IMR-90 (cell line): Measurements from ENCODE around the gene SERPINB10. TPM values are rescaled to one million over a fixed set of nuclear protein-coding genes. Genes with fewer than 3 reads are reported as not detected.

Experiments
- ATAC-seq: fragments of 200-7000 bp; cut with Tn5 transposase; 2 replicates; pipeline ENCODE4 v1.9.1; 2020; ENCODE audit warnings: low read depth, mild to moderate bottlenecking, moderate library complexity
- BruUV-seq: library from RNA; stranded (reverse); fragments of 400-500 nt; replicated peaks from 2 replicates; lab custom pipeline; 2021; lab: Mats Ljungman, UMichigan
- CTCF ChIA-PET: fragments of 300-600 bp; formaldehyde crosslinking; extraction: SDS; loops from one replicate; lab custom pipeline; 2021; ENCODE audit warnings: antibody characterized with exemption; lab: Yijun Ruan, JAX
- POLR2A ChIA-PET: fragments of 300-600 bp; sonication (Branson Sonifier 250); formaldehyde crosslinking; loops from one replicate; lab custom pipeline; 2022; ENCODE audit warnings: antibody characterized with exemption; ENCODE audit not compliant: unreplicated experiment; lab: Charles Lee
- DNase-seq: peaks from one replicate; pipeline ENCODE4 v3.0.0; 2013
- H2AFZ ChIP-seq: replicated peaks from 2 replicates; pipeline ENCODE3; 2013; ENCODE audit warnings: low read length, mild to moderate bottlenecking; ENCODE audit not compliant: poor library complexity
- H2AK5ac ChIP-seq: 2 replicates; pipeline ENCODE4 v1.6.1; 2013; ENCODE audit warnings: low read depth, low read length, inconsistent platforms
- H2AK9ac ChIP-seq: replicated peaks from 2 replicates; pipeline ENCODE3; 2013; ENCODE audit warnings: mild to moderate bottlenecking, low read depth, low read length, moderate library complexity; ENCODE audit not compliant: poor library complexity
- H2BK120ac ChIP-seq: 2 replicates; pipeline ENCODE4 v1.6.1; 2013; ENCODE audit warnings: low read depth, low read length, inconsistent platforms
- H2BK15ac ChIP-seq: 3 replicates; pipeline ENCODE4 v1.6.1; 2013; ENCODE audit warnings: low read depth, low read length, inconsistent platforms
- H2BK20ac ChIP-seq: 2 replicates; pipeline ENCODE4 v1.6.1; 2013; ENCODE audit warnings: low read depth, mild to moderate bottlenecking, inconsistent platforms, low read length, moderate library complexity
- H2BK5ac ChIP-seq: 2 replicates; pipeline ENCODE4 v1.6.1; 2013; ENCODE audit warnings: mild to moderate bottlenecking, low read depth, low read length, inconsistent platforms; ENCODE audit not compliant: poor library complexity, severe bottlenecking
- H3K14ac ChIP-seq: replicated peaks from 2 replicates; pipeline ENCODE4 v1.6.1; 2013; ENCODE audit warnings: low read depth, low read length, inconsistent platforms
- H3K18ac ChIP-seq: 2 replicates; pipeline ENCODE4 v1.6.1; 2013; ENCODE audit warnings: low read depth, low read length, control low read depth
- H3K23ac ChIP-seq: 2 replicates; pipeline ENCODE4 v1.6.1; 2013; ENCODE audit warnings: low read depth, low read length, inconsistent platforms
- H3K27ac ChIP-seq: 2 replicates; pipeline ENCODE4 v1.5.1; 2013; ENCODE audit warnings: mild to moderate bottlenecking, control low read depth, low read length; ENCODE audit not compliant: insufficient read depth
- H3K27me3 ChIP-seq: 2 replicates; pipeline ENCODE4 v1.6.1; 2013; ENCODE audit warnings: low read length; ENCODE audit not compliant: control insufficient read depth, insufficient read depth
- H3K36me3 ChIP-seq: 2 replicates; pipeline ENCODE4 v1.6.1; 2013; ENCODE audit warnings: low read length, mixed read lengths; ENCODE audit not compliant: control insufficient read depth, insufficient read depth
- H3K4ac ChIP-seq: 2 replicates; pipeline ENCODE4 v1.6.1; 2013; ENCODE audit warnings: low read depth, low read length, inconsistent platforms
- H3K4me1 ChIP-seq: 2 replicates; pipeline ENCODE4 v1.6.1; 2013; ENCODE audit warnings: low read length, mixed read lengths; ENCODE audit not compliant: control insufficient read depth, insufficient read depth
- H3K4me2 ChIP-seq: 2 replicates; pipeline ENCODE4 v1.6.1; 2013; ENCODE audit warnings: low read depth, mild to moderate bottlenecking, control low read depth, low read length, moderate library complexity
- H3K4me3 ChIP-seq: 2 replicates; pipeline ENCODE4 v1.5.1; 2013; ENCODE audit warnings: low read depth, mild to moderate bottlenecking, control low read depth, low read length, moderate library complexity; ENCODE audit not compliant: insufficient read depth
- H3K56ac ChIP-seq: 2 replicates; pipeline ENCODE4 v1.6.1; 2013; ENCODE audit warnings: low read length, inconsistent platforms; ENCODE audit not compliant: insufficient read depth; ENCODE audit errors: extremely low read depth
- H3K79me1 ChIP-seq, 2 experiments: 2 replicates each; pipeline ENCODE4 v1.6.1; 2013; ENCODE audit warnings: low read length in 2 of 2, inconsistent platforms in 1 of 2, low read depth in 1 of 2
- H3K9ac ChIP-seq: 2 replicates; pipeline ENCODE4 v1.6.1; 2013; ENCODE audit warnings: low read depth, low read length, control low read depth
- H3K9me1 ChIP-seq: 2 replicates; pipeline ENCODE4 v1.6.1; 2013; ENCODE audit warnings: low read length, inconsistent platforms; ENCODE audit not compliant: insufficient read depth
- H3K9me3 ChIP-seq: 2 replicates; pipeline ENCODE4 v1.6.1; 2013; ENCODE audit warnings: low read length; ENCODE audit not compliant: control insufficient read depth, insufficient read depth
- H4K20me1 ChIP-seq: 2 replicates; pipeline ENCODE4 v1.6.1; 2013; ENCODE audit warnings: low read length, inconsistent platforms; ENCODE audit not compliant: insufficient read depth
- H4K5ac ChIP-seq: 2 replicates; pipeline ENCODE4 v1.6.1; 2013; ENCODE audit warnings: mild to moderate bottlenecking, low read depth, low read length, control low read depth
- H4K8ac ChIP-seq, 2 experiments: 2 replicates each; pipeline ENCODE4 v1.6.1; 2013; ENCODE audit warnings: low read depth in 2 of 2, low read length in 2 of 2, control low read depth in 1 of 2, inconsistent platforms in 1 of 2
- H4K91ac ChIP-seq: 2 replicates; pipeline ENCODE4 v1.6.1; 2013; ENCODE audit warnings: low read depth, low read length, inconsistent platforms; ENCODE audit not compliant: insufficient read depth
- BHLHE40 ChIP-seq: fragments of 150-350 bp; IDR thresholded peaks from 2 replicates; pipeline ENCODE4 v1.6.1; 2016; ENCODE audit warnings: mild to moderate bottlenecking, low read depth, low read length
- CEBPB ChIP-seq: IDR thresholded peaks from 2 replicates; pipeline ENCODE4 v1.6.1; 2012; ENCODE audit warnings: low read depth, low read length, improper control_type of control experiment
- CHD1 ChIP-seq: IDR thresholded peaks from 2 replicates; pipeline ENCODE4 v1.6.1; 2012; ENCODE audit warnings: low read depth, low read length, improper control_type of control experiment
- FOS ChIP-seq: fragments of 150-350 bp; IDR thresholded peaks from 2 replicates; pipeline ENCODE4 v1.6.1; 2016; ENCODE audit warnings: low read depth, low read length
- MAFK ChIP-seq: IDR thresholded peaks from 2 replicates; pipeline ENCODE4 v1.6.1; 2012; ENCODE audit warnings: low read depth, low read length, improper control_type of control experiment
- MAZ ChIP-seq: IDR thresholded peaks from 2 replicates; pipeline ENCODE4 v1.6.1; 2012; ENCODE audit warnings: low read depth, mild to moderate bottlenecking, low read length, improper control_type of control experiment, moderate library complexity, borderline replicate concordance
- MXI1 ChIP-seq: IDR thresholded peaks from 2 replicates; pipeline ENCODE4 v1.6.1; 2012; ENCODE audit warnings: low read depth, mild to moderate bottlenecking, low read length, moderate library complexity, borderline replicate concordance
- POLR2A ChIP-seq: IDR thresholded peaks from 2 replicates; pipeline ENCODE4 v1.6.1; 2012; ENCODE audit warnings: mild to moderate bottlenecking, low read depth, low read length
- RAD21 ChIP-seq: IDR thresholded peaks from 2 replicates; pipeline ENCODE4 v1.6.1; 2012; ENCODE audit warnings: low read length, improper control_type of control experiment
- RCOR1 ChIP-seq: IDR thresholded peaks from 2 replicates; pipeline ENCODE4 v1.6.1; 2012; ENCODE audit warnings: mild to moderate bottlenecking, low read length, improper control_type of control experiment; ENCODE audit not compliant: insufficient replicate concordance
- RFX5 ChIP-seq: IDR thresholded peaks from 2 replicates; pipeline ENCODE4 v1.8.0; 2012; ENCODE audit warnings: low read depth, mild to moderate bottlenecking, low read length, moderate library complexity
- SMC3 ChIP-seq: fragments of 150-350 bp; IDR thresholded peaks from 2 replicates; pipeline ENCODE4 v1.6.1; 2016; ENCODE audit warnings: low read depth, mild to moderate bottlenecking, antibody characterized with exemption, low read length, moderate library complexity
- WGBS, 2 experiments: methylation state at CpG; one replicate each; pipeline versions ENCODE4 v1.1.5 to v1.1.7; 2013; ENCODE audit warnings: missing lambda C conversion rate in 2 of 2; ENCODE audit not compliant: insufficient read length in 1 of 2; ENCODE audit errors: extremely low coverage in 2 of 2; 5-methylcytosine and 5-hydroxymethylcytosine counted together
- dilution Hi-C: fragments of 300-500 bp; cut with HindIII; formaldehyde crosslinking; loops from one replicate; pipeline ENCODE4 v1.14.3; 2018; ENCODE audit warnings: low sequenced_read_pairs; ENCODE audit not compliant: unreplicated experiment
- in situ Hi-C: fragments of 300-500 bp; cut with MboI; formaldehyde crosslinking; loops from 3 replicates; pipeline ENCODE4 v1.14.3; 2019; ENCODE audit warnings: low sequenced_read_pairs, inconsistent platforms, mixed read lengths
- intact Hi-C: fragments of 100-400 bp; cut with micrococcal nuclease; formaldehyde crosslinking; loops from 2 replicates; pipeline ENCODE4 v1.10.0; 2022
- polyA plus RNA-seq, 3 experiments: library from polyadenylated mRNA; depleted of rRNA; stranded (reverse); fragments of >200 nt; gene quantifications; 2 replicates each; pipeline ENCODE4 v1.2.3, GENCODE V29; 2012; ENCODE audit warnings: low replicate concordance in 1 of 3
- total RNA-seq: library from RNA; depleted of rRNA; stranded (reverse); fragments of >200 nt; gene quantifications from 2 replicates; pipeline ENCODE4 v1.2.3, GENCODE V29; 2012
- TF ChIP-seq, protein P1 (sequence below): fragments of 150-350 bp; IDR thresholded peaks from 2 replicates; pipeline ENCODE4 v1.6.1; 2017; ENCODE audit warnings: mild to moderate bottlenecking, antibody characterized with exemption, low read length, low read depth
- TF ChIP-seq, protein P2 (sequence below): fragments of 150-350 bp; IDR thresholded peaks from 2 replicates; pipeline ENCODE4 v1.6.1; 2016; ENCODE audit warnings: low read depth, mild to moderate bottlenecking, low read length, moderate library complexity, borderline replicate concordance
- TF ChIP-seq, protein P3 (sequence below): conservative IDR thresholded peaks from 2 replicates; pipeline ENCODE4 v1.5.1; 2012; ENCODE audit warnings: mild to moderate bottlenecking, low read depth, low read length, improper control_type of control experiment

The SERPINB10 gene
- total and polyA plus RNA-seq, 2 of the 4 experiments (the other 2 are of a cell fraction): not detected

DNA sequence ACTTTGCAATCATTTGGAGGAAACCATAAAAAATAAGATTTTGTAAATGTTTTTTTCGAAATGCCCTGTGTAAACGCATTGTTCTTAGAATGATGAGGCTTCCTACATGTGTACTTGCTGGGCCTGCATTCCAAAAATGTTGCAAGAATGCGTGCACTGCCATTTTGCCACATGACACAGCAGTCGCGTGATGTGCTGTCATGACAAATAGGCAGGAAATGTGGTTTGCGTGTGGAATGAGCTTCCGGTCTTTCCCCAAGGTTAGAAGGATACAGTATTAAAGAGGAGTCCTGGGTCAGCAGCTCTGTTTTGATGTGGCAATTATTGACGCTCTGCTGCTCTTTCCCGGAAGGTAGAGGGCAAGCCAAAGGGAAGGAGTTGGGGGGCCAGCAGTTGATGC is 38.4 kb upstream of the SERPINB10 start:
- CTCF ChIA-PET: no interaction called here
- H3K4me2 ChIP-seq: no peak overlapping the region; the same call in 1 of the 2 replicates
- ATAC-seq: peak; percentile 68
- TF ChIP-seq BHLHE40 (peak; percentile 100), FOS (peak; percentile 30; the same call in 1 of the 2 replicates), MAFK (peak; percentile 62; the same call in 1 of the 2 replicates), RAD21 (no peak), CEBPB (peak; percentile 94), RCOR1 (peak; percentile 82), MAZ (no peak), MXI1 (0 out of 2 replicates have a peak, but pooled peaks have one; percentile 30), CHD1 (no peak), SMC3 (no peak), RFX5 (no peak), POLR2A (no peak)
- TF ChIP-seq, protein P1, sequence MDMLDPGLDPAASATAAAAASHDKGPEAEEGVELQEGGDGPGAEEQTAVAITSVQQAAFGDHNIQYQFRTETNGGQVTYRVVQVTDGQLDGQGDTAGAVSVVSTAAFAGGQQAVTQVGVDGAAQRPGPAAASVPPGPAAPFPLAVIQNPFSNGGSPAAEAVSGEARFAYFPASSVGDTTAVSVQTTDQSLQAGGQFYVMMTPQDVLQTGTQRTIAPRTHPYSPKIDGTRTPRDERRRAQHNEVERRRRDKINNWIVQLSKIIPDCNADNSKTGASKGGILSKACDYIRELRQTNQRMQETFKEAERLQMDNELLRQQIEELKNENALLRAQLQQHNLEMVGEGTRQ: peak; percentile 88
- TF ChIP-seq, protein P2, sequence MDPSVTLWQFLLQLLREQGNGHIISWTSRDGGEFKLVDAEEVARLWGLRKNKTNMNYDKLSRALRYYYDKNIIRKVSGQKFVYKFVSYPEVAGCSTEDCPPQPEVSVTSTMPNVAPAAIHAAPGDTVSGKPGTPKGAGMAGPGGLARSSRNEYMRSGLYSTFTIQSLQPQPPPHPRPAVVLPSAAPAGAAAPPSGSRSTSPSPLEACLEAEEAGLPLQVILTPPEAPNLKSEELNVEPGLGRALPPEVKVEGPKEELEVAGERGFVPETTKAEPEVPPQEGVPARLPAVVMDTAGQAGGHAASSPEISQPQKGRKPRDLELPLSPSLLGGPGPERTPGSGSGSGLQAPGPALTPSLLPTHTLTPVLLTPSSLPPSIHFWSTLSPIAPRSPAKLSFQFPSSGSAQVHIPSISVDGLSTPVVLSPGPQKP: no peak
- TF ChIP-seq, protein P3, sequence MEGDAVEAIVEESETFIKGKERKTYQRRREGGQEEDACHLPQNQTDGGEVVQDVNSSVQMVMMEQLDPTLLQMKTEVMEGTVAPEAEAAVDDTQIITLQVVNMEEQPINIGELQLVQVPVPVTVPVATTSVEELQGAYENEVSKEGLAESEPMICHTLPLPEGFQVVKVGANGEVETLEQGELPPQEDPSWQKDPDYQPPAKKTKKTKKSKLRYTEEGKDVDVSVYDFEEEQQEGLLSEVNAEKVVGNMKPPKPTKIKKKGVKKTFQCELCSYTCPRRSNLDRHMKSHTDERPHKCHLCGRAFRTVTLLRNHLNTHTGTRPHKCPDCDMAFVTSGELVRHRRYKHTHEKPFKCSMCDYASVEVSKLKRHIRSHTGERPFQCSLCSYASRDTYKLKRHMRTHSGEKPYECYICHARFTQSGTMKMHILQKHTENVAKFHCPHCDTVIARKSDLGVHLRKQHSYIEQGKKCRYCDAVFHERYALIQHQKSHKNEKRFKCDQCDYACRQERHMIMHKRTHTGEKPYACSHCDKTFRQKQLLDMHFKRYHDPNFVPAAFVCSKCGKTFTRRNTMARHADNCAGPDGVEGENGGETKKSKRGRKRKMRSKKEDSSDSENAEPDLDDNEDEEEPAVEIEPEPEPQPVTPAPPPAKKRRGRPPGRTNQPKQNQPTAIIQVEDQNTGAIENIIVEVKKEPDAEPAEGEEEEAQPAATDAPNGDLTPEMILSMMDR: no peak

More for the DNA sequence above, 38.4 kb upstream of the SERPINB10 start:
- Histone ChIP-seq H3K9ac (no peak overlapping the region), H3K9me1 (peaks cover 5% of the 10 kb centered on the region; the same call in 1 of the 2 replicates), H4K5ac (peak overlapping the region; percentile 20; the same call in 1 of the 2 replicates), H3K27ac (peak overlapping the region; percentile 42), H4K91ac (peak overlapping the region; percentile 83), H2BK20ac (peak overlapping the region; percentile 95; the same call in 1 of the 2 replicates), H2BK120ac (peak overlapping the region; percentile 93), H2AK9ac (no peak overlapping the region), H2BK15ac (peak overlapping the region; percentile 9; the same call in 1 of the 3 replicates), H3K18ac (peak overlapping the region; percentile 5; the same call in 1 of the 2 replicates), H3K4me1 (no peaks in the 10 kb centered on the region), H3K23ac (peak overlapping the region; percentile 89), H3K56ac (no peak overlapping the region; the same call in 1 of the 2 replicates), H3K27me3 (no peaks in the 10 kb centered on the region), H3K36me3 (no peaks in the 10 kb centered on the region), H3K4ac (peak overlapping the region; percentile 92), H4K8ac (peak overlapping the region; percentile 2 to 87; a peak in 3 of 4 replicates), H2AK5ac (peak overlapping the region; percentile 52; the same call in 1 of the 2 replicates), H2BK5ac (peak overlapping the region; percentile 80), H4K20me1 (no peaks in the 10 kb centered on the region), H2AFZ (peak overlapping the region; percentile 79), H3K4me3 (no peak overlapping the region), H3K79me1 (no peaks in the 10 kb centered on the region), H3K9me3 (no peaks in the 10 kb centered on the region), H3K14ac (peak overlapping the region; percentile 94; the same call in 1 of the 2 replicates)
- intact Hi-C loops: no loop called here
- 42% methylated on average over 3 of the region's 9 CpGs; no CpG with 5 or more reads in 1 of the 2 experiments for WGBS, 2 experiments
- dilution Hi-C loops: no loop called here
- in situ Hi-C loops: no loop called here
- DNase-seq: peak; percentile 91
- no TSS peak for BruUV-seq
- POLR2A ChIA-PET: interaction anchor here (0.6 to 1.0 kb wide), 3 partner anchors 9 to 67 kb away, joined by 3 to 11 read pairs (median 5); no protein-coding TSS in a partner anchor
